Keratinocyte (primary cell): ENCODE data around the gene RAB14.

Source experiments
- CTCF ChIP-seq, 3 experiments: IDR thresholded peaks in 1 of 3; conservative IDR thresholded peaks in 1 of 3; optimal IDR thresholded peaks in 1 of 3; 2 replicates in 2 of 3; 3 replicates in 1 of 3; pipeline versions ENCODE3 to v1.5.1; 2011; ENCODE audit warnings: low read length in 3 of 3, mild to moderate bottlenecking in 3 of 3, moderate library complexity in 2 of 3, control low read depth in 1 of 3, inconsistent platforms in 1 of 3; ENCODE audit not compliant: insufficient read depth in 2 of 3; ENCODE audit errors: extremely low read depth in 1 of 3
- EZH2 ChIP-seq: IDR thresholded peaks from one replicate; pipeline ENCODE4 v1.6.1; 2012; ENCODE audit warnings: inconsistent platforms, mild to moderate bottlenecking, low read length, moderate library complexity

- TF ChIP-seq CTCF (optimal IDR thresholded peaks at IDR 0.05 in 1 of 3, IDR thresholded peaks at IDR 0.05 in 1 of 3, conservative IDR thresholded peaks at IDR 0.05 in 1 of 3; ENCODE audit: extremely low read depth in 1 of 3, insufficient read depth in 2 of 3, low read length in 3 of 3) (no peak), EZH2 (no peak)
Observed at GRCh38 chr9:121225240-121225639, 23.6 kb upstream of the RAB14 start.
